ENCODE results near the gene PRSS53.

The PRSS53 gene

DNA sequence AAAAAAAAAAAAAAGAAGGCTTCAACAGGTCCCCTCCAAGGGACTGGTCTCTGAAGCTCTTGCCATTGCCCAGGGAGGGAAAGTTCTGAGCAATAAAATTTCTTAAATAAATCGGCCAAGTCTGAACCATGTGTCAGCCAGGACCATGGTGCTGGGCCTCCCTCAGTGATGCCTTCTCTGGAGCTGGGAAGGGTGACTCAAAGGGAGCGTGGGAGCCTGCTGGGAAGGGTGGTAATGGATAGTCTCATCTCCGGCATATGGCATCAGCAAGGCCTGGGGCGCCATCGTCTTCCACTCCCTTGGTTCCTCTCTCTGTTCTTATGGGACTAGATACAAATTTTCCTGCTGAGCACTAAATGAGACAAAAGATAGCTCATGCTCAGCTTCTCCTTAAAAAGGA lies 3.6 kb upstream of the PRSS53 start:
- Histone ChIP-seq H3K56ac (ENCODE audit: low read length) (no peak overlapping the region), H2BK5ac (ENCODE audit: low read length) (no peak overlapping the region), H2AK5ac (ENCODE audit: low read length) (no peak overlapping the region), H3K9ac (ENCODE audit: low read length) (no peak overlapping the region), H3K27ac (ENCODE audit: low read depth, low read length) (no peak overlapping the region), H3K4me1 (ENCODE audit: control insufficient read depth, low read depth, low read length) (no peaks in the 10 kb centered on the region), H3K4me3 (ENCODE audit: low read length) (no peak overlapping the region), H3K18ac (ENCODE audit: low read length) (no peak overlapping the region), H3K27me3 (ENCODE audit: insufficient read depth, low read length, poor library complexity) (no peaks in the 10 kb centered on the region), H3K4ac (ENCODE audit: low read depth, low read length) (no peak overlapping the region), H4K5ac (ENCODE audit: low read length) (no peak overlapping the region), H3K23ac (ENCODE audit: low read length) (no peak overlapping the region), H3K4me2 (ENCODE audit: low read length) (no peak overlapping the region), H3K36me3 (ENCODE audit: control insufficient read depth, insufficient read depth, low read length) (peaks cover 6% of the 10 kb centered on the region), H3K79me2 (ENCODE audit: control insufficient read depth, insufficient read depth, low read length) (peaks cover 5% of the 10 kb centered on the region), H3K79me1 (ENCODE audit: low read length) (peaks cover 11% of the 10 kb centered on the region), H4K8ac (ENCODE audit: low read depth, low read length) (no peak overlapping the region), H2BK120ac (ENCODE audit: low read depth, low read length) (no peak overlapping the region), H2BK15ac (replicated peaks; ENCODE audit: low read depth) (no peak overlapping the region)
- no CpG with 5 or more reads among the region's 5 CpGs for WGBS (ENCODE audit: extremely low coverage, insufficient coverage, low lambda C conversion rate)
- no peak for DNase-seq

DNA sequence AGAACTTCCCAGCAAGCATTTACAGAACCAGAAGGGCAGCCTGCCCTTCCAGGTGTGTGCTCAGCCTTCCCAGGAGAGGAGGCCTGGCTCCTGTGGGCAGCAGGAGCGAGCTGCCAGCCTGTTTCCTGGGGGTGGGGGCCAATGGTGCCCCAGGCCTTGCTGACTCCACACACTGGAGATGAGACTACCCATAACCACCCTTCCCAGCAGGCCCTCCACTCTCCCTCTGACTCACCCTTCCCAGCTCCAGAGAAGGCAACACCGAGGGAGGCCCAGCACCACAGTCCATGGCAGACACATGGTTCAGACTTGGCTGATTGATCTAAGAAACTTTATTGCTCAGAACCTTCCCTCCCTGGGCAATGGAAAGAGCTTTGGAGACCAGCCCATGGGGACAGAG lies 1.8 kb upstream of the PRSS53 start:
- Histone ChIP-seq H4K5ac (ENCODE audit: low read length) (no peak overlapping the region), H4K8ac (ENCODE audit: low read depth, low read length) (no peak overlapping the region), H2BK5ac (ENCODE audit: low read length) (no peak overlapping the region), H3K79me2 (ENCODE audit: control insufficient read depth, insufficient read depth, low read length) (peaks cover 5% of the 10 kb centered on the region), H3K4me1 (ENCODE audit: control insufficient read depth, low read depth, low read length) (no peaks in the 10 kb centered on the region), H3K9ac (ENCODE audit: low read length) (no peak overlapping the region), H3K27ac (ENCODE audit: low read depth, low read length) (no peak overlapping the region), H2BK15ac (replicated peaks; ENCODE audit: low read depth) (no peak overlapping the region), H2AK5ac (ENCODE audit: low read length) (no peak overlapping the region), H3K4ac (ENCODE audit: low read depth, low read length) (no peak overlapping the region), H3K4me3 (ENCODE audit: low read length) (no peak overlapping the region), H2BK120ac (ENCODE audit: low read depth, low read length) (no peak overlapping the region), H3K23ac (ENCODE audit: low read length) (no peak overlapping the region), H3K79me1 (ENCODE audit: low read length) (peaks cover 11% of the 10 kb centered on the region), H3K27me3 (ENCODE audit: insufficient read depth, low read length, poor library complexity) (no peaks in the 10 kb centered on the region), H3K56ac (ENCODE audit: low read length) (no peak overlapping the region), H3K36me3 (ENCODE audit: control insufficient read depth, insufficient read depth, low read length) (peaks cover 6% of the 10 kb centered on the region), H3K4me2 (ENCODE audit: low read length) (no peak overlapping the region), H3K18ac (ENCODE audit: low read length) (no peak overlapping the region)
- WGBS (ENCODE audit: extremely low coverage, insufficient coverage, low lambda C conversion rate), result no CpG with 5 or more reads among the region's 2 CpGs
- no peak for DNase-seq

DNA sequence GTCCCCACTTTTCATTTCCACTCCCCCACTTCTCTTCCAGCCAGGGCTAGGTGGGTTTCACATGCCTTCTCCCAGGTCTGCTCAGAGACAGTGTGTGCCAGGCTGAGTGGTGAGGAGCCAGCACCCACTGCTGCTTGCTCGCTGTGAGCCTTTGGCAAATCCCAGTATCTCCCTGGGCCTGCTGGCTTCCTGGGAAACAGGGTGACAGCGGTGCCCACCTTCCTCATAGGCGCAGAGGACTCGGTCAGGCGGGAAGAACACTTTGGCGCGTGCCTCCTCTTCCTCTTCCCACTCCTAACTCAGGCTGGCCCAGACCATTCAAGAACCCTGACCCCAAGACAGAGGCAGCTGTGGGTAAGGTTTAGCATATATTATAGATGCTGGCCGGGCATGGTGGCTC lies 456 bp upstream of the PRSS53 start:
- no peak overlapping the region for H3K4me2 ChIP-seq (ENCODE audit: low read length)
- H2AK5ac ChIP-seq (ENCODE audit: low read length), result no peak overlapping the region
- no peak overlapping the region for H3K4ac ChIP-seq (ENCODE audit: low read depth, low read length)
- H3K18ac ChIP-seq (ENCODE audit: low read length), result no peak overlapping the region
- H3K9ac ChIP-seq (ENCODE audit: low read length), result no peak overlapping the region
- DNase-seq, result no peak
- no peak overlapping the region for H3K27ac ChIP-seq (ENCODE audit: low read depth, low read length)
- WGBS (ENCODE audit: extremely low coverage, insufficient coverage, low lambda C conversion rate), result no CpG with 5 or more reads among the region's 8 CpGs
- no peaks in the 10 kb centered on the region for H3K4me1 ChIP-seq (ENCODE audit: control insufficient read depth, low read depth, low read length)
- H2BK5ac ChIP-seq (ENCODE audit: low read length), result no peak overlapping the region
- H3K79me1 ChIP-seq (ENCODE audit: low read length), result peaks cover 11% of the 10 kb centered on the region
- H4K8ac ChIP-seq (ENCODE audit: low read depth, low read length), result no peak overlapping the region
- H3K79me2 ChIP-seq (ENCODE audit: control insufficient read depth, insufficient read depth, low read length), result peaks cover 4% of the 10 kb centered on the region
- no peak overlapping the region for H2BK120ac ChIP-seq (ENCODE audit: low read depth, low read length)
- H3K27me3 ChIP-seq (ENCODE audit: insufficient read depth, low read length, poor library complexity), result no peaks in the 10 kb centered on the region
- H3K56ac ChIP-seq (ENCODE audit: low read length), result no peak overlapping the region
- H4K5ac ChIP-seq (ENCODE audit: low read length), result no peak overlapping the region
- H2BK15ac ChIP-seq (replicated peaks; ENCODE audit: low read depth), result no peak overlapping the region
- no peak overlapping the region for H3K23ac ChIP-seq (ENCODE audit: low read length)
- no peak overlapping the region for H3K4me3 ChIP-seq (ENCODE audit: low read length)
- H3K36me3 ChIP-seq (ENCODE audit: control insufficient read depth, insufficient read depth, low read length), result peaks cover 6% of the 10 kb centered on the region

DNA sequence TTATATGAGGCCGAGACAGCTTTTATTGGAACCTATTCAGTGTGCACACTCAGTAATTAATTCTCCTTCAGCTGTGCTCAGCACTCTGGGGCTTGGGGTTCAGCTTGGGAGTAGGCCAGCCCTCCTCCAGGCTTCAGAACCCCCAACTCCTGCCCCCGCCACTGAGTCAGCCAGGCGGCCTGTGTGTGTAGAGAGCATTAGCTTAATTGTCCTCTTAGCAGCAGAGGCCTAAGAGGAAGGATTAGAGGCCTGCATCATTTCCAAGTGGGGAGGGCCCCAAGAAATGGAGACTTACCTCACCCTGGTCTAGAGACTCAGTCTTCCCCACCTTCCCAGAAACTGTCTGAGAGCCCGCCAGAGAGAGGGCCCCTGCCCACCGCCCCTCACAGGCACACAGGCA lies 772 bp downstream of the PRSS53 start:
- Histone ChIP-seq H4K5ac (ENCODE audit: low read length) (no peak overlapping the region), H3K27ac (ENCODE audit: low read depth, low read length) (no peak overlapping the region), H3K18ac (ENCODE audit: low read length) (no peak overlapping the region), H3K4me3 (ENCODE audit: low read length) (no peak overlapping the region), H3K4me1 (ENCODE audit: control insufficient read depth, low read depth, low read length) (no peaks in the 10 kb centered on the region), H3K4me2 (ENCODE audit: low read length) (no peak overlapping the region), H2BK15ac (replicated peaks; ENCODE audit: low read depth) (no peak overlapping the region), H4K8ac (ENCODE audit: low read depth, low read length) (no peak overlapping the region), H3K4ac (ENCODE audit: low read depth, low read length) (no peak overlapping the region), H3K36me3 (ENCODE audit: control insufficient read depth, insufficient read depth, low read length) (peaks cover 6% of the 10 kb centered on the region), H2BK5ac (ENCODE audit: low read length) (no peak overlapping the region), H3K79me2 (ENCODE audit: control insufficient read depth, insufficient read depth, low read length) (no peaks in the 10 kb centered on the region), H3K9ac (ENCODE audit: low read length) (no peak overlapping the region), H2AK5ac (ENCODE audit: low read length) (no peak overlapping the region), H3K56ac (ENCODE audit: low read length) (no peak overlapping the region), H3K27me3 (ENCODE audit: insufficient read depth, low read length, poor library complexity) (no peaks in the 10 kb centered on the region), H3K79me1 (ENCODE audit: low read length) (peaks cover 6% of the 10 kb centered on the region), H2BK120ac (ENCODE audit: low read depth, low read length) (no peak overlapping the region), H3K23ac (ENCODE audit: low read length) (no peak overlapping the region)
- DNase-seq, result no peak
- WGBS (ENCODE audit: extremely low coverage, insufficient coverage, low lambda C conversion rate), result no CpG with 5 or more reads among the region's 5 CpGs

DNA sequence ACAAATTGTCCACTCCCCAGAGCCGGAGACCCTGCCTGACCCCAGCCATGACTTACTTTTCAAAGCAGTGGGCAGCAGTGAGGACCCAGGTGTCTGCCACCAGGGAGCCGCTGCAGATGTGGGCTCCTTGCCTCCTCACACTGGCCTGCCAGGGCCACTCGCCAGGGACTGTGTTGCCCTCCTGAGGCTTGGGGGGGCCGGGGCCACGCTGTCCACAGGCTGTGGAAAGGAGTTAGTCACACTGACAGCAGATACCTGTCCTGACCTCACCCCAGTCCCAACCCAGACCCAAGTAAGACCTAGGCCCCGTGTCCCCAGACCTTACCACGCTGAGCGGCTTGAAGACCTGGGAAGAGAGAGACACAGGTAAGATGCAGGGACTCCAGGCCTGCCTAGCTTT lies 1.3 kb downstream of the PRSS53 start:
- Histone ChIP-seq H3K56ac (ENCODE audit: low read length) (no peak overlapping the region), H3K36me3 (ENCODE audit: control insufficient read depth, insufficient read depth, low read length) (peaks cover 6% of the 10 kb centered on the region), H3K4ac (ENCODE audit: low read depth, low read length) (no peak overlapping the region), H3K27ac (ENCODE audit: low read depth, low read length) (no peak overlapping the region), H2BK120ac (ENCODE audit: low read depth, low read length) (no peak overlapping the region), H3K4me2 (ENCODE audit: low read length) (no peak overlapping the region), H2BK15ac (replicated peaks; ENCODE audit: low read depth) (no peak overlapping the region), H3K79me1 (ENCODE audit: low read length) (peaks cover 4% of the 10 kb centered on the region), H4K8ac (ENCODE audit: low read depth, low read length) (no peak overlapping the region), H3K4me1 (ENCODE audit: control insufficient read depth, low read depth, low read length) (no peaks in the 10 kb centered on the region), H3K18ac (ENCODE audit: low read length) (no peak overlapping the region), H3K4me3 (ENCODE audit: low read length) (no peak overlapping the region), H3K27me3 (ENCODE audit: insufficient read depth, low read length, poor library complexity) (no peaks in the 10 kb centered on the region), H3K79me2 (ENCODE audit: control insufficient read depth, insufficient read depth, low read length) (no peaks in the 10 kb centered on the region), H2BK5ac (ENCODE audit: low read length) (no peak overlapping the region), H4K5ac (ENCODE audit: low read length) (no peak overlapping the region), H3K9ac (ENCODE audit: low read length) (no peak overlapping the region), H3K23ac (ENCODE audit: low read length) (no peak overlapping the region), H2AK5ac (ENCODE audit: low read length) (no peak overlapping the region)
- no CpG with 5 or more reads among the region's 8 CpGs for WGBS (ENCODE audit: extremely low coverage, insufficient coverage, low lambda C conversion rate)
- no peak for DNase-seq

DNA sequence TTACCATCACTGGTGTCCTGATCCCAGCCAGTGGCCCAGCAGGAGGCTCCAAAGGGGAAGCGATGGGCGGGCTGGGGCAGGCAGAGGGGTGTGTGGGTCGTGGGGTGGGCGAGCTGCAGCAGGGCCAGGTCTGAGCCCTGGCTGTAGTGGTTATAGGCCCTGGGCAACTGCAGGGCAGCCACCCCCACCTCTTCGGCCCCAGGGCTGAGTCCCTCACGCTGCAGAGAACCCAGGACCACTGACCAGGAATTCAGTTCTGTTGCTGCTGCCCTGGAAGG lies 2.2 kb downstream of the PRSS53 start:
- peaks cover 2% of the 10 kb centered on the region for H3K79me1 ChIP-seq (ENCODE audit: low read length)
- H4K5ac ChIP-seq (ENCODE audit: low read length), result no peak overlapping the region
- no peak overlapping the region for H2BK15ac ChIP-seq (replicated peaks; ENCODE audit: low read depth)
- H3K4ac ChIP-seq (ENCODE audit: low read depth, low read length), result no peak overlapping the region
- no peaks in the 10 kb centered on the region for H3K27me3 ChIP-seq (ENCODE audit: insufficient read depth, low read length, poor library complexity)
- H3K4me3 ChIP-seq (ENCODE audit: low read length), result no peak overlapping the region
- H2AK5ac ChIP-seq (ENCODE audit: low read length), result no peak overlapping the region
- peaks cover 6% of the 10 kb centered on the region for H3K36me3 ChIP-seq (ENCODE audit: control insufficient read depth, insufficient read depth, low read length)
- H3K9ac ChIP-seq (ENCODE audit: low read length), result no peak overlapping the region
- no CpG with 5 or more reads among the region's 6 CpGs for WGBS (ENCODE audit: extremely low coverage, insufficient coverage, low lambda C conversion rate)
- no peak overlapping the region for H3K4me2 ChIP-seq (ENCODE audit: low read length)
- no peak for DNase-seq
- no peak overlapping the region for H3K23ac ChIP-seq (ENCODE audit: low read length)
- H3K18ac ChIP-seq (ENCODE audit: low read length), result no peak overlapping the region
- H2BK5ac ChIP-seq (ENCODE audit: low read length), result no peak overlapping the region
- no peak overlapping the region for H4K8ac ChIP-seq (ENCODE audit: low read depth, low read length)
- no peak overlapping the region for H3K27ac ChIP-seq (ENCODE audit: low read depth, low read length)
- no peaks in the 10 kb centered on the region for H3K79me2 ChIP-seq (ENCODE audit: control insufficient read depth, insufficient read depth, low read length)
- H3K56ac ChIP-seq (ENCODE audit: low read length), result no peak overlapping the region
- H2BK120ac ChIP-seq (ENCODE audit: low read depth, low read length), result no peak overlapping the region
- no peaks in the 10 kb centered on the region for H3K4me1 ChIP-seq (ENCODE audit: control insufficient read depth, low read depth, low read length)

All from mesendoderm (in vitro differentiated cells).